GM21367 (cell line): Measurements from ENCODE around the gene MRPS35.
"Not testable (repeated sequence)": the region's sequence is repeated elsewhere in the genome, so short reads cannot be mapped to it uniquely, and the experiment has no call there.

Experiments used
- ATAC-seq: cut with Tn5 transposase; IDR thresholded peaks from one replicate; pipeline ENCODE4 v1.9.1; 2021; ENCODE audit not compliant: unreplicated experiment

The MRPS35 gene

DNA sequence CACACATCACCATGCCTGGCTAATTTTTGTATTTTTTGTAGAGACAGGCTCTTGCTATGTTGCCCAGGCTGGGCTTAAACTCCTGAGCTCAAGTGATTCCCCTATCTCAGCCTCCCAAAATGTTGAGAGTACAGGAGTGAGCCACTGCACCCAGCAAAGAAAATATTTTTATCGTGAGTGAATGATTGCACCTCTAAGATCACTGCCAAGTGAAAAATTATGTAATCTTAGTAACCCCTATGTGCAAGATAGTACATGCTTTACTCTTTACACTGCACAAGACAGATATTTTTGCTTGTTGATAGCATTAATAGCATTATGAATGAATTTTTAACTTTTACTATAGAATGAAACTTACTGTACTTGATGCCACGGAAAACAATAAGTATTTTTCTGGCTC is 3.4 kb upstream of the MRPS35 start:
- no peak for ATAC-seq

DNA sequence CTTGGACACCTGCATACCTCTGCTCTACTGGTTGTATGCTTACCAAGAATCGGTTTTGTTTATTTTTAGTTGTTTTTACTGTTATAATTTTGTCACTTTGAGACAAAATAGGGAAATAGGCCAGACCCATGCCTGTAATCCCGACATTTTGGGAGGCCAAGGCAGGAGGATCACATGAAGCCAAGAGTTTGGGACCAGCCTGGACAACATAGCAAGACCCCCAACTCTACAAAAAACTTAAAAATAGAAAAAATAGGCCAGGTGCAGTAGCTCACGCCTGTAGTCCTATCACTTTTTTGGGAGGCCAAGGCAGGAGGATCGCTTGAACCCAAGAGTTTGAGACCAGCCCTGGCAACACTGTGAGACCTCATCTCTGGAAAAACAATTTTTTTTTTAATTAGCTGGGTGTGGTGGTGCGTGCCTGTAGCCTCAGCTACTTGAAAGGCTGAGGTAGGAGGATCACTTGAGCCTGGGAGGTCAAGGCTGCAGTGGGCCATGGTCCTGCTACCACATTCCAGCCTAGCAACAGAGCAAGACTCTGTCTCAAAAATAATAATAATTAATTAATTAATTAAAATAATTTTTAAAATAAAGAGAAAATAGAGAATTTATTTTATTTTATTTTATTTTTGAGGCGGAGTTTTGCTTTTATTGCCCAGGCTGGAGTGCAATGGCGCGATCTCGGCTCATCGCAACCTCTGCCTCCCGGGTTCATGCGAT is 1.3 kb upstream of the MRPS35 start:
- no peak for ATAC-seq

DNA sequence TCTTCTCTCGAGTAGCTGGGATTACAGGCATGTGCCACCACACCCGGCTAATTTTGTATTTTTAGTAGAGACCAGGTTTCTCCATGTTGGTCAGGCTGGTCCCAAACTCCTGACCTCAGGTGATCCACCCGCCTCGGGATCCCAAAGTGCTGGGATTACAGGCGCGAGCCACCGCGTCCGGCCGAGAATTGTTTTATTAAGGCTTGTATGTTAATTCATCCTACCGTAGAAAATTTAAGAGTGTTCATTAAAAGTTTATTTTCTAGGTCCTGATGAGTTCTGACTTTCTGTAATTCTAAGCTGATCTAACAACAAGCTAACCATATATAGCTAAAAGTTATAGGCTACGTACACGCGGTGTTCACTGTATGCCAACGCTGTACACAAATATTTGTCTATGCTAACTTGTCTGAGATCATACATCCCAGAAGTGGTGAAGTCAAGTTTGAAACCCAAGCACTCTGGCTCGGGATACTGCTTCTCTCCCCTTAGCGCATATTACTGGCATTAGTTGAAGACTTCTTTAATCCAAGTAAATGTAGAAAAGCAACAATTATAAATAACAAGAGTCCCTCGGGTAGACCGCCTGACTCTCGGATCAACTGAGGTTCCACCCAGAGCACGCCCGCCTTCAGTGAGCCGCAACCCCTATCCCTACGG is 570 bp upstream of the MRPS35 start:
- peak; percentile 26 for ATAC-seq

DNA sequence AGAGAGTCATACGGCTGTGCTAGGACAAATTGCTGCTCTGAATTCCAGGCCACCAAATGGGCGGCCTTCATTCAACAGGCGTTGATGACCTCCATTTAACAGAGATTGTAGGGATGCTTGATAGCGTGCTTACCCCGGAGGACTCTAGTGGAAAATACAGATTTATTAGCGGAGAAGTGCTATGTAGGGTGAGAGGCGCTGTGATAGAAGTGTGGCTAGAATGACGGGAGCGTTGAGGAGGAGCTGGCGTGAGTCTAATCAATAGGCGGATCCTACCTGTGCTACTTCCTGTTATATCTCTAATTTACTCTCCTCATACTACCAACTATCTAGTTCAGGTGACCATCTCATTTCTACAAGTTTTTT is 668 bp downstream of the MRPS35 start:
- no peak for ATAC-seq

DNA sequence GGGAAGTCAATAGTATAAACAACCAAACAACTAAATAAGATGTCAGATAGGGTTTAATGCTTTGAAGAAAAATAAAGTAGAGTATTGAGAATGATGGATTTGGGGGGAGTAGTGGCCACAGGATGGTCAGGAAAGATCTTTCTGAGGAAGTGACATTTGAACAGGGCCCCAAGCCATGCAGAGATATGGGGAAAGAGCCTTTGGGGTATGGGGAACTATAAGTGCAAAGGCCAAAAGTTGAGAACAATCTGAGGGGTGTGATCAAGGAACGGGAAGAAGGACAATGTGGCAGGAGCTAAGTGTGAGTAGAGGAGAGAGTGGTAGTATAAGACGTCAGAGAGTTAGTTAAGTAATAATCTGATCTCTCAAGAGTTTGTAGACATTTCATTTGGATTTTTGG is 1.3 kb downstream of the MRPS35 start:
- no peak for ATAC-seq

DNA sequence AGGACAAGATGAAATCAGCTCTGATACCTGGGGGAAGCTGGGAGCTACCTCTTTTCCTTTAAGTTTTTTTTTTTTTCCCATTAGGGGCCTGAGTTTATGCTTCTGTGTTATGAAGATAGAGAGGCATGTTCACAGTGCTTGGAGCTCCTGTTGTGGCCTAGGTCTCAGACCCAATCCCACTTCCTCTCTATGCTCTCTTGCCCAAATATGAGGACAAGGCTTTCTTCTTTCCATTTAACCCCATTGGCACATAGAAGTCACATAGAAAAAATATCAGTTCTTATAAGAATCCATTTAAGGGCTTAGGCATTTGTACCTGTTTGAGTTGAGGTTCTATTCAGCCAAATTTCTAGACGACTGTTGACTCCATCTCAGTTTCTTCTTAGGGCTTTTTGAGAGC is 12.6 kb downstream of the MRPS35 start:
- ATAC-seq: no peak

DNA sequence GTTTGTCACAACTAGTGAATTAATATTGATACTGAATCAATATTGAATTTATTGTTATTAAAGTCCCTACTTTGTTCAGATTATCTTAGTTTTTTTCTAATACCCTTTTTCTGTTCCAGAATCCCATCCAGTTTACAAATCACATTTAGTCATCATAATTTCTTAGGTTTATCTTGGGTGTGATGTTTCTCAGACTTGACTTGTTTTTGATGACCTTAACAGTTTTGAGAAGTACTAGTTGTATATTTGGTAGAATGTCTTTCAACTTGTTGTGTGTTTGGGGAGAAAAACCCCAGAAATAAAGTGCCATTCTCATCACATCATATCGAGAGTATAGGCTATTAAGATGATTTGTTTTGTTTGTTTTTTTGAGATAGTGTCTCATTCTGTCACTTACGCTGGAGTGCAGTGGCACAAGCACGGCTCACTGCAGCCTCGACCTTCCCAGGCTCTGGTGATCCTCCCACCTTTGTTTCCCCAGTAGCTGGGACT is 19.5 kb downstream of the MRPS35 start:
- no peak for ATAC-seq

DNA sequence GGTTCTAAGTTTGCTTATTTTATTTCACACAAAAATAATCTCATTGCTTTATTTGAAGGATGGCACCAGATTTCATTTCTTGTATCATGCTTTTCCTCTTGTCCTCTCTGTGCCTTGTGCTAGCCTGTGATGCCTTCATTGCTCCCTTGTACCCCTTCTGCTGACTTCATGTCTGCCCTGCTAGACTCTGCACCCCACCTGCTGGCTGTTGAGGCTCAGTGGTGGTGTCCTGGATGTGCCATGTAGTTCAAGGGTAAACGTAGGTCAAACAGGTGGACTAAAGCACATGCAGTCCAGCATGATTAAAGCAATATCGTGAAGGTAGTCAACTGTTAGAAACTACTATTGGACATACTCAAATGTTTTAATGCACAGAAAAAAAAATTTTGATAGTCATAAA is 21.6 kb downstream of the MRPS35 start:
- no peak for ATAC-seq

DNA sequence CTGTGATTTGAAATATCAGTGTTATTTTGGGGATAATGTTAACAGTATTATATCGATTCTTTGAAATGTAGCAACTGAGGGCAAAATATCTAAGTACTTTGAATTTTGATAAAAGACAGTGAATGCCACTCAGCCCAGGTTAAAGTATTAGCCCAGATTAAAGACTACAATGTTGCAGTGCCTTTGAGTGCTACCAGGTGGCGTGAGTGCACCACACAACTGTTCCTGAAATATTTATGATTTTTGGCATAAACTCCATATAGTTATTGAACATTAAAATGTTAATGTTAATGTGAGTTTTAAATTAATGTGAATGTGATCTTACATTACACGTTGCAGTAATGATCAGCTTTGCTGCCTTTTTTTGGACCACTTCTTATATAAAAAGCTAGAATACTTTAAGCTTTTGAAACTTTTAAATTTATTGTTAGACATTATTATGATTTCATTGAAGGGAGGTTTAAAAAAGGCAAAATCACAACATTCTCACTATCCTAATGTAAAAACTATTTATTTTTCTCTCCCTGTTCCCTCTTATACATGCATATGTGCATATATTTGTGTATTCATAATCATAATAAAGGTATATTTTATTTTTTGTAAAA is 22.5 kb downstream of the MRPS35 start:
- ATAC-seq: peak; percentile 58

DNA sequence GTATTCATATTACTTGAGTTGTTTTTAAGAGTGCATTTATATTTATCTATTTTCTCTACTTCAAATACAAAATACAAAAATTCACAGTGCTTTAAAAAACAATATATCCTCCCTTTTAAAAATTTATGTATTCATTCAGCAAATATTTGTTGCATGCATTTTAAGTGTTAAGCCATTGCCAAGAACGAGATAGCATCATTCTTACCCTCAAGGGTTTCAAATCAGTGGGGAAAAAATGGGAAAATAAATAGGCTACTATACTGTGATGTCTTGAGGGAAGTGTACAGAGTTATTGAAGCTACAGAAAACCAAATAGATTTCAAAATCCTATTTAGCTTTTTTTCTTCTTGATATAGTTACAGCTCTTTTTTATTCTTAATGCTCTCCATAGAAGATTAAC is 23.2 kb downstream of the MRPS35 start:
- ATAC-seq: no peak

DNA sequence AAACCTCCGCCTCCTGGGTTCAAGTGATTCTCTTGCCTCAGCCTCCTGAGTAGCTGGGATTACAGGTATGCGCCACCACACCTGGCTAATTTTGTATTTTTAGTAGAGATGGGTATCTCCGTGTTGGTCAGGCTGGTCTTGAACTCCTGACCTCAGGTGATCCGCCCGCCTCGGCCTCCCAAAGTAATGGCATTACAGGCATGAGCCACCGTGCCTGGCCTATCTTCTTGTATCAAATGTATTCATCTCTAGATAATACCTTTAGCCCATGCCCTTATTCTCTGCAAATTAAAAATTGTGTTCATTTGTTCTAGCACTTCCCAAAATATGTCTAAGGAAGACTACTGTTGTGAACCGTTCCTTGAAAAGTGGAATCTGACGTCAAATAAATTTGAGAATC is 23.7 kb downstream of the MRPS35 start:
- ATAC-seq: not testable (repeated sequence)

DNA sequence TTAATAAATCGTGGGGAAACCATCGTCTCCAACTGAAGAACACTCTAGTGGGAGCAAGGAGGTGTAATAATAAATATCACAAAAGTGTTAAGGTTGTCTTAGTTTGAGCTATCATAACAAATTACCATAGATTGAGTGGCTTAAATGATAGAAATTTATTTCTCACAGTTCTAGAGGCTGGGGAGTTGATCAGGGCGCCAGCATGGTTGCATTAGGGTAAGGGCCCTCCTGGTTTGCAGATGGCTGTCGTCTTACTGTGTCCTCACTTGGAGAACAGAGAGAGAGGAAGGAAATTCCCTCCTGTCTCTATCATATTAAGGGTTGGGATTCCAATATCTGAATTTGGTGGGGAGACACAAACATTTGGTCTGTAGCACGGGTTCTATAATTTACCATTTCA is 33.0 kb downstream of the MRPS35 start:
- no peak for ATAC-seq

DNA sequence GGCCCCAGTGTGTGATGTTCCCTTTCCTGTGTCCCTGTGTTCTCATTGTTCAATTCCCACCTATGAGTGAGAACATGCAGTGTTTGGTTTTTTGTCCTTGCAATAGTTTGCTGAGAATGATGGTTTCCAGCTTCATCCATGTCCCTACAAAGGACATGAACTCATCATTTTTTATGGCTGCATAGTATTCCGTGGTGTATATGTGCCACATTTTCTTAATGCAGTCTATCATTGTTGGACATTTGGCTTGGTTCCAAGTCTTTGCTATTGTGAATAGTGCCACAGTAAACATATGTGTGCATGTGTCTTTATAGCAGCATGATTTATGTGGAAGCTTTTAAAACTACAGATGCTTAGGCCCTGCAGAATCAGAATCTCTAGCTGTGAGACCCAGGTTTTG is 35.1 kb downstream of the MRPS35 start:
- ATAC-seq: not testable (repeated sequence)

DNA sequence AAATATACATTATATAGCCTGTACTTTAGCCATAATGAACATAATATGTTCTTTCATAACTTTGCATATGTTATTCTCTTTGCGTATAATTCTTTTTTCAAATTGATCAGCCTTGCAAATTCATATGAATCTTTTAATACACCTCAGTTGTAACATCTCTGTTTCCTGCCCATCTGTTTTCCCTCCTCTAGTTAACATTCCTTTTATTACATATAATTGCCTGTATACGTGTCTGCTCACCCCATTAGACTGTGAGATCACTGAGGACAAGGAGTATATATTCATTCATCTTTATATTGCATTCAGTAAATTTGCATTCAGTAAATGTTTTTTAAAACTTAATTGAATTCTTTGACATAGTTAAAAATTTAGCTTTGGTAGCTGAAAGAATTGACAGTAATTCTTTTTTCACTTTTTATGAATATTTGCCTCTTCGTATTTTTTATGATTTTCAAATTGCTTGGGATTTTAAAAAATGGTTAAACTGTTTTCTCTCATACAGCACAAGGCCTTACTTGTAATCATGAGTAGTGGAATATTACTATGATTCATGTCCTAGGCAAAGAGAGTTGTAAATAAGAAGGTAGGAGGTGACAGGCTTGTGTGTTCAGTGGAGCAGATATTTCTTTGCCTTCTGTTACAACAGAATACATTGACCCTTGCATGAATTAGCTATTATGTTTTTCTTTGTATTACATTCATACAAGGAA is 36.6 kb downstream of the MRPS35 start:
- no peak for ATAC-seq

DNA sequence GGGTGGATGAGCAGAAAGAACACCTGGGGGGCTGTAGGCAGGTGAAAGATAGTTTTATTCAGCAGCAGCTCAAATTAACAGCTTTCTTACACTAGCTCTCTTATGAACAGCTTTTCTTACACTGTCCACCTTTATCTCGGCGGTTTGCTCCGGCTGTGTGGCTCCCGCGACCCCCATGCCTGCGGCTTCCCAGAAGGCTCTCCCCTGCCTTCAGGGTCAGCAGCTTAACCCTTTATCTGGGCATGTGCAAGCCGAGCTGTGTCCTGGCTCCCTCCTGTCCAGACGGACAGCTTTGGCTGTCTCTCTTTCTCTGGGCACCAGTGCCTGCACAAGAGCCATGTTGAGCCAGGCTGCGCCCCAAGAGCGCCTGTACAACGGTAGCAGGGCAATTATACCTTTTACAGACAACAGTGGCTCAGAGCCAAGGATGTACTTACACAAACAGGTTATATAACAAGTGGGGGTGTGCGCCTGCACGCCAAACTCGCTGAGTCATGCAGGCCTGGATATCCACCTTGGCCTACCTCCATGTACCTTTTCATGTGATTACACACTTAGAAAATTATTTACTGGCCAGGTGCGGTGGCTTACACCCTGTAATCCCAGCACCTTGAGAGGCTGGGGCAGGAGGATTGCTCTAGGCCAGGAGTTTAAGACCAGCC is 40.9 kb downstream of the MRPS35 start:
- ATAC-seq: no peak

DNA sequence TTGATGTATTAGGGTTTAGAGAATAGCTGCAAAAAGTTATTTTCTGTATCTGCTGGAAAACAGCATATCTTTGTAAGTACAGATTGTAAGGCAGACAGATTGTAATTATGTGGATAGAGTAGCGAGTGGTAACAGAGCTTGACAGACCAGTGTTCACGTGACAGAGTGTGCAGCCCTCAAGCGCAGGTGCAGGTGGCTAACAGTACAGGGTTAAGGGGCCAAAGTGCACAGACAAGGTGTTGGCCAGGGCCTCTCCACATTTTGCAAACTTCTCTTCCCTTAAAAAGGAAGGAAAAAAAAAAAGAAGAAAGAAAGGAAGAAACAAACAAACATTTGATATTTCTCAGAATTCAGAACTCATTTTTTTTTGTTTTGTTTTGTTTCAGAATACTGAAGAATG is 44.2 kb downstream of the MRPS35 start:
- no peak for ATAC-seq

DNA sequence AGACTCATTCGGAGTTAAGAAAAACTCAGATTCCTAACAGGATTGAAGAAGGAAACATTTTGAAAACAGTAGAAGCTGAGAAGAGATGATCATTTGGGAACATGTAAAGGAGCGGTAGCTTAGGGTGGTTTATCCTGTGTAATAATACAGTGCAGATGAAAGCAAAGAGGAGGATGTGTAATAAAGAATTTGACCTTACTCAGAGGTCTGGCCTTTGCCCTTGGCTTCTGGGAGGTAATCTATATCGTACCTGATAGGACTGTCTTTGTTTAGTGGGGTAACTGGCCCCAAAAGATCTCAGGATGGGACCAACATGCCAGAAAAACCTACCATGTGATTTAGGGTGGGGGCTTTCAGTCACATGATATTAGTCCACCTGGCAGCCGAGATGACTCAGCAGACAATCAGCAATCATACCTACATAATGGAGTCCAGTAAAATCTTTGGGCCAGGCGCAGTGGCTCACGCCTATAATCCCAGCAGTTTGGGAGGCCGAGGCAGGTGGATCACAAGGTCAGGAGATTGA is 46.1 kb downstream of the MRPS35 start:
- no peak for ATAC-seq

DNA sequence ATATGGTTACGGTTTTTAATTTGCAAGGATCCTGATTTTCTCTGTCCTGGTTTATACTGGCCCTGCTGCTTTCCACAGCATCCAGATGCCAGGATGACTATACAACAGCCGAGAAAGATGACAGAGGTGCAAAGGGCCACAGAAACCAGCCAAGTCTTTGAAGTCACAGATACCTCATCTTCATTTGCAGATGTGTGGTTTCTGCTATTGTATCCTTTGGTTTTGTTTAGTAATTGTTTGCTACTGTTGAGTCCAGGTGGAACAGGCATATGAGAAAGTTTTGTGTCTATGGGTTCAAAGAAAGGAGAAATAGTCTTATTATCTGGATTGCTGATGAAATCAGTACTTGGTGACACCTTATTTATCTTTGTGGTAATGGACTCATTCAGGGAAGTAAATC is 52.1 kb downstream of the MRPS35 start:
- ATAC-seq: no peak

DNA sequence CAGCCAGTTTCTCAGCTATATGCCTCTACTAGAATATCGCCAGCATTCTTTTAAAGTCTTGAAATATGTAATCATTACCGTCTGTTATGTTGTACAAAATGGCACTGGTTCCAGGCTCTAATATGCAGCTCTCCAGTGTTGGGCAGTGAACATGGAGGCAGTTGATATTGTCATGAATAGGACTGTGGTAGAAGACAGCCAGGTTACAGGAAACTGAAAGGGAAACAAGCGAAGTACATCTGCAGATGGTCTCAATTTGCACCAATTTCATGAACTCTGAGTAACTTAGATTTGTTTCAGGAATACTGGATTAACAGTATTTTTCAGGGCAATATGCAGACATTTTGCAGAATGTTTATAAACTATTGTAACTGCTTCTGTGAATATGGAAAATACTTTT is 56.0 kb downstream of the MRPS35 start:
- ATAC-seq: no peak

DNA sequence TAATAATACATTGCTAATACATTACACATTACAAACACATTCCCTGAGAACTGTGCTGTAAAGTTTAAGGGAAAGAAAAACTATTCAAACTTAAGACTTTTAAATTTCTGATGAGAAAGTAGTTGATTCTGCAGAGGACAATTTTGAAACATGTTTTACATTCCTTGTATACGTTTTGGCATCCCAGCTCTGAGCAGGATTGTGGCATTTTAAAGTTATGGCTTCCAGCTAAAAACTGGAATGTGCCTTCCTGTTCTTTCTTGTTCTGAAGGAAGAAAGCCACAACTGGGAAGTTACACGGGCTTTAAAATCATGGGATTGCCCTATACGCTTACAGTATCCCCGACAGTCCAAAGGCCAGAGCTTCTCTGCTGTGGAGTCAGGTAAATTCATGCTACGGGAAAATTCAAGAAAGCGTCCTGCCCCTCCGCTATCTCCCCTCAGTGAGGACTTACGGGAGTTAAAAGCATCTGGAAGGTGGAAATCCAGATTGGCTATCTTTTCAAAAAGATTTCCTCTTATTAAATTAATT is 58.6 kb downstream of the MRPS35 start:
- ATAC-seq: no peak
